ENCODE measurements around the gene RPA1. TPM values are rescaled to one million over a fixed set of nuclear protein-coding genes. Genes with fewer than 3 reads are reported as not detected.

Gene RPA1
- 56.9 to 77.7 TPM (median 69.1 TPM) in 5 replicates for total RNA-seq (2022; extraction: Qiagen RNA extraction)

DNA sequence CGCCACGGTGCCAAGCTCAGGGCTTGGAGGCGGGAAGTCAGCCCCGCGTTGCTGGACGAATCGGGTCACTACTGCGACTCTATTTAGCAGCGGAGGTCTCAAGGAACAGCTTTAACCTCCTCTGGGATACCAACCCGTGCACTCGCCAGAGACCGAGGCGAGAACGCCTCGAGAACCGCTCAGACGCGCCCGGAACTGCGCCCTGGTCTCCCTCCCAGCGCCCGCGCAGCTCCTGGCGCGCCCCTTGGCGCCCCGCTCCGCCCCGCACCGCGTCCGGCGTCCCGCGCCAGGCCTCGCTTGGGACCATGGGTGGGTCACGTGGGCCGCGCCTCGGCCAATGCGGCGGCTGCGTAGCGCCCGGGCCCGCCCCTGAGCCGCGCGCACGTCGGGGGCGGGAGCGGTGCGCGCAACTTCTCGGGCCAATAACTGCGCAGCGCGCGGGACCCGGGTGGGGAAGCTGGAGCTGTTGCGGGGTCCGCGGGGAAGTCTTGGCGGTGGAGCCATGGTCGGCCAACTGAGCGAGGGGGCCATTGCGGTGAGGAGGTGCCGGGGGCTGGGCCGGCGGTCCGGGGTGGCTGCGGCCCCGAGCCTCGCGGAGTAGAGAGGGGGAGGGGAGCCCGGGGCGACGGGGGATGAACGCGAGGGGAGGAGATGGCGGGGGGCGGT, at the start of gene RPA1, which contains the start of gene SMYD4:
TSS of gene RPA1 (plus strand) at position 414 of the 666 bp plus-strand sequence. CDS start at position 503, 89 bp downstream.
TSS of gene SMYD4 (minus strand) at position 311 of the 666 bp plus-strand sequence. CDS start 1,908 bp downstream, outside the sequence.

Other genes with a start within 250 kb of the RPA1 start
- 4.7 to 6.8 TPM (median 5.9 TPM) in 5 replicates for gene SLC43A2, start 201.2 kb upstream of the RPA1 start, total RNA-seq (2022; extraction: Qiagen RNA extraction)
- gene SCARF1, start 184.3 kb upstream of the RPA1 start, total RNA-seq (2022; extraction: Qiagen RNA extraction) = 0.19 to 0.43 TPM (median 0.23 TPM) in 5 replicates
- gene RILP, start 180.1 kb upstream of the RPA1 start, total RNA-seq (2022; extraction: Qiagen RNA extraction) = 11.8 to 20.0 TPM (median 17.7 TPM) in 5 replicates
- 245 to 262 TPM (median 251 TPM) in 5 replicates for gene PRPF8, start 145.1 kb upstream of the RPA1 start, total RNA-seq (2022; extraction: Qiagen RNA extraction)
- gene TLCD2, start 119.6 kb upstream of the RPA1 start, total RNA-seq (2022; extraction: Qiagen RNA extraction) = 1.3 to 2.0 TPM (median 1.6 TPM) in 5 replicates
- 23.6 to 34.8 TPM (median 30.5 TPM) in 5 replicates for gene WDR81, start 105.3 kb upstream of the RPA1 start, total RNA-seq (2022; extraction: Qiagen RNA extraction)
- 3.2 to 5.2 TPM (median 4.4 TPM) in 5 replicates for gene SERPINF2, start 87.1 kb upstream of the RPA1 start, total RNA-seq (2022; extraction: Qiagen RNA extraction)
- 1.6 to 2.3 TPM (median 1.8 TPM) in 5 replicates for gene SERPINF1, start 67.9 kb upstream of the RPA1 start, total RNA-seq (2022; extraction: Qiagen RNA extraction)
- gene SMYD4, start 103 bp upstream of the RPA1 start, total RNA-seq (2022; extraction: Qiagen RNA extraction) = 8.4 to 9.8 TPM (median 9.1 TPM) in 5 replicates
- 13.8 to 19.9 TPM (median 16.7 TPM) in 5 replicates for gene RTN4RL1, start 195.3 kb downstream of the RPA1 start, total RNA-seq (2022; extraction: Qiagen RNA extraction)
- 40.2 to 46.9 TPM (median 45.0 TPM) in 5 replicates for gene DPH1, start 200.1 kb downstream of the RPA1 start, total RNA-seq (2022; extraction: Qiagen RNA extraction)
- gene OVCA2, start 212.0 kb downstream of the RPA1 start, total RNA-seq (2022; extraction: Qiagen RNA extraction) = 59.4 to 84.9 TPM (median 75.7 TPM) in 5 replicates
- gene HIC1, start 225.1 kb downstream of the RPA1 start, total RNA-seq (2022; extraction: Qiagen RNA extraction) = 0.64 to 1.8 TPM (median 1.5 TPM) in 5 replicates